ENCODE measurements around the gene ARSK.

Gene ARSK

DNA sequence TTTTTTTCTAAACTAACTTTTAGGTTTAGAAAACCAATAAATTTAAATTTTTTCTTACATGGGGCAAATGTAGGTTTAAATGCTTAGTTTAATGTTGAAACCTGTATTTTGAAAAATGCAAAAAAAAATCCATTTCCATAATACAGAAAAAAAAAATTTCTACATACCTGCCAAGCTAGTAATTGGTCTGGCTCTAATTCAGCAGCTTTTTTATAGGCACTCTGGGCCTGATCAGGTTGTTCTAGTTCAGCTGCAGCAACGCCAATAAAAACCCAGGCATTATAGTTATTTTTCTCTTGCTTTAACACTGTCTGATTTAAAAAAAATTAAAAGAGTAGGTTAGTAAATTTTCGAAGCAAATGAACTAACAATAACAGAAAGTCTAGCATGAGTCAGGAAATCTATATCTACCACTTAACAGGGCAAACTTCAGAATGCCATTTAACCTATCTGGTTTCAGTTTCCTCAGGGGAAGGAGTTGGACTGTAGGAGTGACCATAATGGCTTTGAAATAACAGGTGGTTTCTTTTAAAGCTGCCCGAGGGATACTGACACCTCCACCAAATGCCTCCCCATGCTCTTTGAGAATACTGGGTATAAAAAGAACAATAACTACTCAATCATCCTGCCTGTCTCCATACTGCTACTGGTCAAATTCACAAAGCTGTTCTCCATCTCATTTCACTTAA, 11.7 kb upstream of the ARSK start (continued):
- TF ChIP-seq ZNF768 (tag by site-specific recombination; IDR thresholded peaks at IDR 0.05) (no peak), OSR2 (tag by site-specific recombination; IDR thresholded peaks at IDR 0.05) (peak; percentile 68), EGR2 (tag by site-specific recombination; IDR thresholded peaks at IDR 0.05; ENCODE audit: low read depth) (0 out of 2 replicates have a peak, but pooled peaks have one; percentile 15), ZNF423 (tag by site-specific recombination; IDR thresholded peaks at IDR 0.05) (no peak), ZNF354C (tag by site-specific recombination; IDR thresholded peaks at IDR 0.05; ENCODE audit: borderline replicate concordance, low read depth) (no peak), ZBTB21 (tag by site-specific recombination; IDR thresholded peaks at IDR 0.05) (no peak), ZNF837 (tag by site-specific recombination; IDR thresholded peaks at IDR 0.05) (no peak), ZNF239 (tag by site-specific recombination; IDR thresholded peaks at IDR 0.05) (no peak), ZNF654 (tag by site-specific recombination; IDR thresholded peaks at IDR 0.05; ENCODE audit: low read depth) (no peak), ZNF114 (tag by site-specific recombination; IDR thresholded peaks at IDR 0.05) (no peak), ZNF19 (tag by site-specific recombination; IDR thresholded peaks at IDR 0.05; ENCODE audit: low read depth) (no peak), ZNF112 (tag by site-specific recombination; IDR thresholded peaks at IDR 0.05) (no peak), ZNF211 (tag by site-specific recombination; IDR thresholded peaks at IDR 0.05; ENCODE audit: low read depth) (no peak), ZNF701 (tag by site-specific recombination; IDR thresholded peaks at IDR 0.05) (no peak), ZNF169 (tag by site-specific recombination; IDR thresholded peaks at IDR 0.05) (no peak)
- TF ChIP-seq, protein P1, sequence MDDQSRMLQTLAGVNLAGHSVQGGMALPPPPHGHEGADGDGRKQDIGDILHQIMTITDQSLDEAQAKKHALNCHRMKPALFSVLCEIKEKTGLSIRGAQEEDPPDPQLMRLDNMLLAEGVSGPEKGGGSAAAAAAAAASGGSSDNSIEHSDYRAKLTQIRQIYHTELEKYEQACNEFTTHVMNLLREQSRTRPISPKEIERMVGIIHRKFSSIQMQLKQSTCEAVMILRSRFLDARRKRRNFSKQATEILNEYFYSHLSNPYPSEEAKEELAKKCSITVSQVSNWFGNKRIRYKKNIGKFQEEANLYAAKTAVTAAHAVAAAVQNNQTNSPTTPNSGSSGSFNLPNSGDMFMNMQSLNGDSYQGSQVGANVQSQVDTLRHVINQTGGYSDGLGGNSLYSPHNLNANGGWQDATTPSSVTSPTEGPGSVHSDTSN (CRISPR knock-in tag; IDR thresholded peaks at IDR 0.05), result no peak
- TF ChIP-seq, protein P2, sequence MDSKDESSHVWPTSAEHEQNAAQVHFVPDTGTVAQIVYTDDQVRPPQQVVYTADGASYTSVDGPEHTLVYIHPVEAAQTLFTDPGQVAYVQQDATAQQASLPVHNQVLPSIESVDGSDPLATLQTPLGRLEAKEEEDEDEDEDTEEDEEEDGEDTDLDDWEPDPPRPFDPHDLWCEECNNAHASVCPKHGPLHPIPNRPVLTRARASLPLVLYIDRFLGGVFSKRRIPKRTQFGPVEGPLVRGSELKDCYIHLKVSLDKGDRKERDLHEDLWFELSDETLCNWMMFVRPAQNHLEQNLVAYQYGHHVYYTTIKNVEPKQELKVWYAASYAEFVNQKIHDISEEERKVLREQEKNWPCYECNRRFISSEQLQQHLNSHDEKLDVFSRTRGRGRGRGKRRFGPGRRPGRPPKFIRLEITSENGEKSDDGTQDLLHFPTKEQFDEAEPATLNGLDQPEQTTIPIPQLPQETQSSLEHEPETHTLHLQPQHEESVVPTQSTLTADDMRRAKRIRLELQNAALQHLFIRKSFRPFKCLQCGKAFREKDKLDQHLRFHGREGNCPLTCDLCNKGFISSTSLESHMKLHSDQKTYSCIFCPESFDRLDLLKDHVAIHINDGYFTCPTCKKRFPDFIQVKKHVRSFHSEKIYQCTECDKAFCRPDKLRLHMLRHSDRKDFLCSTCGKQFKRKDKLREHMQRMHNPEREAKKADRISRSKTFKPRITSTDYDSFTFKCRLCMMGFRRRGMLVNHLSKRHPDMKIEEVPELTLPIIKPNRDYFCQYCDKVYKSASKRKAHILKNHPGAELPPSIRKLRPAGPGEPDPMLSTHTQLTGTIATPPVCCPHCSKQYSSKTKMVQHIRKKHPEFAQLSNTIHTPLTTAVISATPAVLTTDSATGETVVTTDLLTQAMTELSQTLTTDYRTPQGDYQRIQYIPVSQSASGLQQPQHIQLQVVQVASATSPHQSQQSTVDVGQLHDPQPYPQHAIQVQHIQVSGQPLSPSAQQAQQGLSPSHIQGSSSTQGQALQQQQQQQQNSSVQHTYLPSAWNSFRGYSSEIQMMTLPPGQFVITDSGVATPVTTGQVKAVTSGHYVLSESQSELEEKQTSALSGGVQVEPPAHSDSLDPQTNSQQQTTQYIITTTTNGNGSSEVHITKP (tag by site-specific recombination; IDR thresholded peaks at IDR 0.05), result peak; percentile 22; the same call in 1 of the 2 replicates
- TF ChIP-seq, protein P3, sequence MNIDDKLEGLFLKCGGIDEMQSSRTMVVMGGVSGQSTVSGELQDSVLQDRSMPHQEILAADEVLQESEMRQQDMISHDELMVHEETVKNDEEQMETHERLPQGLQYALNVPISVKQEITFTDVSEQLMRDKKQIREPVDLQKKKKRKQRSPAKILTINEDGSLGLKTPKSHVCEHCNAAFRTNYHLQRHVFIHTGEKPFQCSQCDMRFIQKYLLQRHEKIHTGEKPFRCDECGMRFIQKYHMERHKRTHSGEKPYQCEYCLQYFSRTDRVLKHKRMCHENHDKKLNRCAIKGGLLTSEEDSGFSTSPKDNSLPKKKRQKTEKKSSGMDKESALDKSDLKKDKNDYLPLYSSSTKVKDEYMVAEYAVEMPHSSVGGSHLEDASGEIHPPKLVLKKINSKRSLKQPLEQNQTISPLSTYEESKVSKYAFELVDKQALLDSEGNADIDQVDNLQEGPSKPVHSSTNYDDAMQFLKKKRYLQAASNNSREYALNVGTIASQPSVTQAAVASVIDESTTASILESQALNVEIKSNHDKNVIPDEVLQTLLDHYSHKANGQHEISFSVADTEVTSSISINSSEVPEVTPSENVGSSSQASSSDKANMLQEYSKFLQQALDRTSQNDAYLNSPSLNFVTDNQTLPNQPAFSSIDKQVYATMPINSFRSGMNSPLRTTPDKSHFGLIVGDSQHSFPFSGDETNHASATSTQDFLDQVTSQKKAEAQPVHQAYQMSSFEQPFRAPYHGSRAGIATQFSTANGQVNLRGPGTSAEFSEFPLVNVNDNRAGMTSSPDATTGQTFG (tag by site-specific recombination; IDR thresholded peaks at IDR 0.05; ENCODE audit: borderline replicate concordance), result no peak

DNA sequence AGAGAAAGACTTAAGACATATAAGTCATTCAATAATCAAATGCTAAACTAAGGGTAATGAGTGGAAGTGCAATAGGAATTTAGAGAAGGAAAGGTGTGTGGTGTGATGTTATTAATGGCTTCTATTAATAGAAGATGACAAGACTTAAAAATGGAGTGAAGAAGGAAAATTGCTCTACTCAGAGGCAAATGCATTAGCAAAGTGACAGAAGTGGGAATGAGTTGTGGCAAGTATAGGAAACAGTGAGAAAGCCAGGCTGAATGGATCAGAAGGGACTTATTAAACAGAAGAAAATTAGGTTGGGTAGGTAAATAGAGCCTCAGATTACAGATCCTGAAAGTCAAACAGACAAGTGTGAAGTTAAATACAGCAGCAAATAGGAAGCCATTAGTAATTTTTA, 5.9 kb upstream of the ARSK start:
- Histone ChIP-seq H3K36me3 (ENCODE audit: control insufficient read depth in 2 of 2, insufficient read depth in 1 of 2, low read length in 2 of 2) (peaks cover 30 to 64% of the 10 kb centered on the region in 2 experiments), H3K9me3 (ENCODE audit: control insufficient read depth, insufficient read depth, low read depth, low read length) (no peaks in the 10 kb centered on the region), H3K27ac (ENCODE audit: extremely low read depth, low read depth, low read length) (no peak overlapping the region), H3K4me1 (ENCODE audit: control insufficient read depth, insufficient read depth, low read length) (no peaks in the 10 kb centered on the region), H3K4me3 (ENCODE audit: low read depth, low read length) (no peak overlapping the region)
- CTCF ChIA-PET, result no interaction called here
- POLR2A ChIA-PET, result no interaction called here
- TF ChIP-seq, protein P4, sequence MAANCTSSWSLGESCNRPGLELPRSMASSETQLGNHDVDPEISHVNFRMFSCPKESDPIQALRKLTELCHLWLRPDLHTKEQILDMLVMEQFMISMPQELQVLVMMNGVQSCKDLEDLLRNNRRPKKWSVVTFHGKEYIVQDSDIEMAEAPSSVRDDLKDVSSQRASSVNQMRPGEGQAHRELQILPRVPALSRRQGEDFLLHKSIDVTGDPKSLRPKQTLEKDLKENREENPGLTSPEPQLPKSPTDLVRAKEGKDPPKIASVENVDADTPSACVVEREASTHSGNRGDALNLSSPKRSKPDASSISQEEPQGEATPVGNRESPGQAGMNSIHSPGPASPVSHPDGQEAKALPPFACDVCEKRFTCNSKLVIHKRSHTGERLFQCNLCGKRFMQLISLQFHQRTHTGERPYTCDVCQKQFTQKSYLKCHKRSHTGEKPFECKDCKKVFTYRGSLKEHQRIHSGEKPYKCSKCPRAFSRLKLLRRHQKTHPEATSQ (tag by site-specific recombination; IDR thresholded peaks at IDR 0.05), result no peak
- no peak for TF ChIP-seq ZFP41 (tag by site-specific recombination; IDR thresholded peaks at IDR 0.05; ENCODE audit: borderline replicate concordance)
- TF ChIP-seq YY1 (tag by site-specific recombination; IDR thresholded peaks at IDR 0.05), result no peak
- TF ChIP-seq ZNF248 (tag by site-specific recombination; IDR thresholded peaks at IDR 0.05), result no peak
- no peak for TF ChIP-seq ZNF707 (tag by site-specific recombination; IDR thresholded peaks at IDR 0.05)
- TF ChIP-seq MZF1 (tag by site-specific recombination; IDR thresholded peaks at IDR 0.05; ENCODE audit: borderline replicate concordance), result no peak
- no peak for TF ChIP-seq KLF9 (tag by site-specific recombination; IDR thresholded peaks at IDR 0.05; ENCODE audit: low read depth)
- no peak for TF ChIP-seq KLF16 (tag by site-specific recombination; IDR thresholded peaks at IDR 0.05)
- TF ChIP-seq, protein P5, sequence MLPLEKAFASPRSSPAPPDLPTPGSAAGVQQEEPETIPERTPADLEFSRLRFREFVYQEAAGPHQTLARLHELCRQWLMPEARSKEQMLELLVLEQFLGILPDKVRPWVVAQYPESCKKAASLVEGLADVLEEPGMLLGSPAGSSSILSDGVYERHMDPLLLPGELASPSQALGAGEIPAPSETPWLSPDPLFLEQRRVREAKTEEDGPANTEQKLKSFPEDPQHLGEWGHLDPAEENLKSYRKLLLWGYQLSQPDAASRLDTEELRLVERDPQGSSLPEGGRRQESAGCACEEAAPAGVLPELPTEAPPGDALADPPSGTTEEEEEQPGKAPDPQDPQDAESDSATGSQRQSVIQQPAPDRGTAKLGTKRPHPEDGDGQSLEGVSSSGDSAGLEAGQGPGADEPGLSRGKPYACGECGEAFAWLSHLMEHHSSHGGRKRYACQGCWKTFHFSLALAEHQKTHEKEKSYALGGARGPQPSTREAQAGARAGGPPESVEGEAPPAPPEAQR (tag by site-specific recombination; IDR thresholded peaks at IDR 0.05), result no peak
- TF ChIP-seq ZNF121 (tag by site-specific recombination; IDR thresholded peaks at IDR 0.05), result no peak

Measured in HEK293 (cell line).